SK-N-SH treated with all-trans-retinoic acid at 6 μM for 48 hours (cell line): ENCODE data around the gene GRID1.

Experiments used
- ATAC-seq: fragments of 200-7000 bp; cut with Tn5 transposase; 3 replicates; pipeline ENCODE4 v1.9.1; 2020; ENCODE audit warnings: mild to moderate bottlenecking, moderate library complexity
- ARNTL ChIP-seq: fragments of 450-650 bp; formaldehyde crosslinking; IDR thresholded peaks from 2 replicates; pipeline ENCODE4 v1.5.0; 2020; ENCODE audit warnings: low read depth, mild to moderate bottlenecking, moderate library complexity, borderline replicate concordance
- BACH2 ChIP-seq: fragments of 250-450 bp; sonication (Bioruptor Pico); IDR thresholded peaks from 2 replicates; pipeline ENCODE4 v1.9.0; 2021; ENCODE audit warnings: mild to moderate bottlenecking, borderline replicate concordance
- CSDC2 ChIP-seq: fragments of 250-450 bp; sonication (Bioruptor Pico); IDR thresholded peaks from 2 replicates; pipeline ENCODE4 v1.5.0; 2020; ENCODE audit warnings: mild to moderate bottlenecking, moderate library complexity
- CSRNP3 ChIP-seq: fragments of 250-450 bp; sonication (Bioruptor Pico); IDR thresholded peaks from 2 replicates; pipeline ENCODE4 v1.5.1; 2021; ENCODE audit warnings: mild to moderate bottlenecking, moderate library complexity
- ESRRG ChIP-seq: fragments of 250-450 bp; sonication (Bioruptor Pico); IDR thresholded peaks from 2 replicates; pipeline ENCODE4 v1.6.1; 2021; ENCODE audit warnings: mild to moderate bottlenecking
- GLIS3 ChIP-seq: fragments of 250-450 bp; sonication (Bioruptor Pico); IDR thresholded peaks from 2 replicates; pipeline ENCODE4 v1.5.0; 2020; ENCODE audit warnings: mild to moderate bottlenecking, moderate library complexity
- ISL1 ChIP-seq: fragments of 250-450 bp; sonication (Bioruptor Pico); IDR thresholded peaks from 2 replicates; pipeline ENCODE4 v2.1.2; 2022; ENCODE audit warnings: mild to moderate bottlenecking, moderate library complexity
- PPARA ChIP-seq: fragments of 250-450 bp; sonication (Bioruptor Pico); IDR thresholded peaks from 2 replicates; pipeline ENCODE4 v1.5.0; 2020; ENCODE audit warnings: mild to moderate bottlenecking, borderline replicate concordance
- RARB ChIP-seq: fragments of 250-450 bp; sonication (Bioruptor Pico); IDR thresholded peaks from 2 replicates; pipeline ENCODE4 v1.8.0; 2021; ENCODE audit warnings: mild to moderate bottlenecking, moderate library complexity
- SNAI2 ChIP-seq: fragments of 250-450 bp; sonication (Bioruptor Pico); IDR thresholded peaks from 2 replicates; pipeline ENCODE4 v1.5.0; 2020; ENCODE audit warnings: mild to moderate bottlenecking, moderate library complexity
- TCF4 ChIP-seq: fragments of 250-450 bp; sonication (Bioruptor Pico); IDR thresholded peaks from 2 replicates; pipeline ENCODE4 v1.8.0; 2021; ENCODE audit warnings: mild to moderate bottlenecking, moderate library complexity, borderline replicate concordance
- TOX ChIP-seq: fragments of 250-450 bp; sonication (Bioruptor Pico); IDR thresholded peaks from 2 replicates; pipeline ENCODE4 v1.8.0; 2021; ENCODE audit warnings: mild to moderate bottlenecking, moderate library complexity, borderline replicate concordance
- TSHZ2 ChIP-seq: fragments of 250-450 bp; sonication (Bioruptor Pico); IDR thresholded peaks from 2 replicates; pipeline ENCODE4 v1.5.0; 2020; ENCODE audit warnings: mild to moderate bottlenecking, moderate library complexity
- ZC3H10 ChIP-seq: fragments of 250-450 bp; sonication (Bioruptor Pico); IDR thresholded peaks from 2 replicates; pipeline ENCODE4 v1.5.1; 2021; ENCODE audit warnings: mild to moderate bottlenecking, moderate library complexity
- ZFP3 ChIP-seq: fragments of 250-450 bp; sonication (Bioruptor Pico); IDR thresholded peaks from 2 replicates; pipeline ENCODE4 v1.5.0; 2020; ENCODE audit warnings: mild to moderate bottlenecking, moderate library complexity
- ZFP30 ChIP-seq: fragments of 450-650 bp; formaldehyde crosslinking; IDR thresholded peaks from 2 replicates; pipeline ENCODE4 v1.5.0; 2022; ENCODE audit warnings: mild to moderate bottlenecking, moderate library complexity
- ZNF565 ChIP-seq: fragments of 450-650 bp; formaldehyde crosslinking; conservative IDR thresholded peaks from 2 replicates; pipeline ENCODE4 v1.5.0; 2020; ENCODE audit warnings: low read depth, mild to moderate bottlenecking, moderate library complexity
- ZNF70 ChIP-seq: fragments of 450-650 bp; formaldehyde crosslinking; IDR thresholded peaks from 2 replicates; pipeline ENCODE4 v1.5.0; 2020; ENCODE audit warnings: mild to moderate bottlenecking, moderate library complexity
- ZNF8 ChIP-seq: fragments of 450-650 bp; formaldehyde crosslinking; IDR thresholded peaks from 2 replicates; pipeline ENCODE4 v1.5.0; 2020; ENCODE audit warnings: mild to moderate bottlenecking, moderate library complexity
- TF ChIP-seq, protein P1 (sequence below): fragments of 250-450 bp; sonication (Bioruptor Pico); IDR thresholded peaks from 2 replicates; pipeline ENCODE4 v1.8.0; 2021; ENCODE audit warnings: low read depth, mild to moderate bottlenecking, moderate library complexity, borderline replicate concordance
- TF ChIP-seq, protein P2 (sequence below): fragments of 250-450 bp; sonication (Bioruptor Pico); IDR thresholded peaks from 2 replicates; pipeline ENCODE4 v1.5.1; 2020; ENCODE audit warnings: low read depth, mild to moderate bottlenecking, moderate library complexity

Gene GRID1

GRCh38 chr10:85986777-85987176 is 379.8 kb downstream of the GRID1 start (continued):
- no peak for TF ChIP-seq CSRNP3 (CRISPR knock-in tag)

DNA sequence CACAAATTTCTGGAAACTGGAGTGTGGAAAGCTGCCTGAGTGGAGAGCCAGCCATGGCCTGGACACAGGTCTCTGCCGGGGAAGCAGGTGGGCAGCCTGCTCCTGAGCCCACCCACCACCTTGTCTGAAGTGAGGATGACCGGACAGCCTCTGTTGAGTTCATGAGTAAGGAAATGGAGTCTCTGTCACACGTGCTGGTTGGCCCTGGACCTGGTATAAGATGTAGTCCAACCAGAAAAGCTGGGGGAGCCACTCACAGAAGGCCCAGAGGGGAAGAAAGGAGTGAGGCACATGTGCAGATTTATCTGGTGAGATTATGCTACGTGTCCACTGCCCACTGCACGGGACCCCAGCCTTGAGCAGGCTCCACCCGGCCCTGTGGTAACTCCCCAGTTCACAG is 383.5 kb downstream of the GRID1 start:
- no peak for ATAC-seq
- no peak for TF ChIP-seq ESRRG (CRISPR knock-in tag)
- no peak for TF ChIP-seq ZFP30 (CRISPR knock-in tag)
- TF ChIP-seq BACH2: no peak
- TF ChIP-seq ZC3H10 (CRISPR knock-in tag): no peak
- TF ChIP-seq RARB: no peak
- TF ChIP-seq GLIS3: no peak
- no peak for TF ChIP-seq ISL1 (CRISPR knock-in tag)
- TF ChIP-seq ARNTL (CRISPR knock-in tag): no peak
- TF ChIP-seq ZFP3: no peak
- TF ChIP-seq, protein P1, sequence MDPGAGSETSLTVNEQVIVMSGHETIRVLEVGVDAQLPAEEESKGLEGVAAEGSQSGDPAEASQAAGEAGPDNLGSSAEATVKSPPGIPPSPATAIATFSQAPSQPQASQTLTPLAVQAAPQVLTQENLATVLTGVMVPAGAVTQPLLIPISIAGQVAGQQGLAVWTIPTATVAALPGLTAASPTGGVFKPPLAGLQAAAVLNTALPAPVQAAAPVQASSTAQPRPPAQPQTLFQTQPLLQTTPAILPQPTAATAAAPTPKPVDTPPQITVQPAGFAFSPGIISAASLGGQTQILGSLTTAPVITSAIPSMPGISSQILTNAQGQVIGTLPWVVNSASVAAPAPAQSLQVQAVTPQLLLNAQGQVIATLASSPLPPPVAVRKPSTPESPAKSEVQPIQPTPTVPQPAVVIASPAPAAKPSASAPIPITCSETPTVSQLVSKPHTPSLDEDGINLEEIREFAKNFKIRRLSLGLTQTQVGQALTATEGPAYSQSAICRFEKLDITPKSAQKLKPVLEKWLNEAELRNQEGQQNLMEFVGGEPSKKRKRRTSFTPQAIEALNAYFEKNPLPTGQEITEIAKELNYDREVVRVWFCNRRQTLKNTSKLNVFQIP (CRISPR knock-in tag): no peak
- TF ChIP-seq ZNF565 (CRISPR knock-in tag): no peak
- TF ChIP-seq TOX (CRISPR knock-in tag): no peak
- no peak for TF ChIP-seq ZNF8
- no peak for TF ChIP-seq TSHZ2 (CRISPR knock-in tag)
- no peak for TF ChIP-seq CSRNP3 (CRISPR knock-in tag)
- TF ChIP-seq CSDC2 (CRISPR knock-in tag): no peak
- TF ChIP-seq, protein P2, sequence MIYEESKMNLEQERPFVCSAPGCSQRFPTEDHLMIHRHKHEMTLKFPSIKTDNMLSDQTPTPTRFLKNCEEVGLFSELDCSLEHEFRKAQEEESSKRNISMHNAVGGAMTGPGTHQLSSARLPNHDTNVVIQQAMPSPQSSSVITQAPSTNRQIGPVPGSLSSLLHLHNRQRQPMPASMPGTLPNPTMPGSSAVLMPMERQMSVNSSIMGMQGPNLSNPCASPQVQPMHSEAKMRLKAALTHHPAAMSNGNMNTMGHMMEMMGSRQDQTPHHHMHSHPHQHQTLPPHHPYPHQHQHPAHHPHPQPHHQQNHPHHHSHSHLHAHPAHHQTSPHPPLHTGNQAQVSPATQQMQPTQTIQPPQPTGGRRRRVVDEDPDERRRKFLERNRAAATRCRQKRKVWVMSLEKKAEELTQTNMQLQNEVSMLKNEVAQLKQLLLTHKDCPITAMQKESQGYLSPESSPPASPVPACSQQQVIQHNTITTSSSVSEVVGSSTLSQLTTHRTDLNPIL (CRISPR knock-in tag): no peak
- no peak for TF ChIP-seq TCF4 (CRISPR knock-in tag)
- TF ChIP-seq ZNF70 (CRISPR knock-in tag): no peak

DNA sequence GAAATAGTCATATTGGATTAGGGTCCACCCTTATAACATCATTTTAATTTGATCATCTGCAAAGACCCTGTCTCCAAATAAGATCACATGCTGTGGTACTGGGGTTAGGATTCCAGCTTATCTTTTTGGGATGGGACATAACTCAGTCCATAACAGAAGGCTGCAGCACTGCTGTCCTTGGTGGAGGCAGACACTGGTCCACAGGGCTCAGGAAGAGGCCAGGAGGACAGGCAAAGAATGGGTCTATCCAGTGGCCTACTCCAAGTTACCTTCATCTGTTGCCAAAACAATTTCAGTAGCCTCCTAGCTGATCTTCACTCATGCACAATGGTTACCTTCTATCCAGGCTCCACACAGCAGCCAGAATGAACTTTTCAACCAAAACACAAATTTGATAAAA is 387.0 kb downstream of the GRID1 start:
- TF ChIP-seq ZNF565 (CRISPR knock-in tag) (no peak), PPARA (CRISPR knock-in tag) (no peak), ZC3H10 (CRISPR knock-in tag) (no peak), SNAI2 (no peak), ZFP30 (CRISPR knock-in tag) (no peak), RARB (no peak), TCF4 (CRISPR knock-in tag) (no peak)
- no peak for ATAC-seq
